22Rv1 (cell line): ENCODE results near the gene CNKSR3.

Experiments
- ZFX ChIP-seq: fragments of 450-650 bp; IDR thresholded peaks from 2 replicates; pipeline ENCODE4 v1.6.1; 2017; ENCODE audit warnings: antibody characterized with exemption, borderline replicate concordance
- TF ChIP-seq, protein P1 (sequence below): fragments of 450-650 bp; IDR thresholded peaks from 2 replicates; pipeline ENCODE4 v1.5.1; 2017; ENCODE audit warnings: mild to moderate bottlenecking

DNA sequence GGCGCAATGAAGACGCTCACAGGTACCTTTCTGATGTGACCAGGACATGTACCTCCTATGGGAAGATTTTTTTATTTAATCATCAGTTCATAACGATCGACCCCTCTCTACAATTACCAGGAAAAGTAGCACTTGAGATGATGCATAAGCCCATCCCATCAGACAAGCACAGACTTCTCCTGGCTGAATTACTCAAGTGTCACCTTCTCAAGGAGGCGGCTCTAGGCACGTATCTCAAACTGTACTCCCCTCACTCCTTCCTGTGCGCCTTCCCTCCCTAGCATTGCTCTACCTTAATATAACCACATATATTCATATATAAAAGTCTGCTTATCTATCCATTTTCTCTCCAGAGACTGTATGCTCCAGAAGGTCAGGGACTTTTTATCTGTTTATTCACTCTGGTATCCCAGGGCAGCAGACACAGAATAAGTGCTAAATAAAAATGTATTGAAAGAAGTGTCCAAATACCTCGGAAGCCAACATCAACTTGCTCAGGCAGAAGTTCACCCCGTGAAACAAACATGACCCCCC lies 71.5 kb downstream of the CNKSR3 start:
- TF ChIP-seq, protein P1, sequence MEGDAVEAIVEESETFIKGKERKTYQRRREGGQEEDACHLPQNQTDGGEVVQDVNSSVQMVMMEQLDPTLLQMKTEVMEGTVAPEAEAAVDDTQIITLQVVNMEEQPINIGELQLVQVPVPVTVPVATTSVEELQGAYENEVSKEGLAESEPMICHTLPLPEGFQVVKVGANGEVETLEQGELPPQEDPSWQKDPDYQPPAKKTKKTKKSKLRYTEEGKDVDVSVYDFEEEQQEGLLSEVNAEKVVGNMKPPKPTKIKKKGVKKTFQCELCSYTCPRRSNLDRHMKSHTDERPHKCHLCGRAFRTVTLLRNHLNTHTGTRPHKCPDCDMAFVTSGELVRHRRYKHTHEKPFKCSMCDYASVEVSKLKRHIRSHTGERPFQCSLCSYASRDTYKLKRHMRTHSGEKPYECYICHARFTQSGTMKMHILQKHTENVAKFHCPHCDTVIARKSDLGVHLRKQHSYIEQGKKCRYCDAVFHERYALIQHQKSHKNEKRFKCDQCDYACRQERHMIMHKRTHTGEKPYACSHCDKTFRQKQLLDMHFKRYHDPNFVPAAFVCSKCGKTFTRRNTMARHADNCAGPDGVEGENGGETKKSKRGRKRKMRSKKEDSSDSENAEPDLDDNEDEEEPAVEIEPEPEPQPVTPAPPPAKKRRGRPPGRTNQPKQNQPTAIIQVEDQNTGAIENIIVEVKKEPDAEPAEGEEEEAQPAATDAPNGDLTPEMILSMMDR: no peak
- no peak for TF ChIP-seq ZFX
